NCI-H524 (cell line): ENCODE results near the gene DHRS2.

Source experiments
- DNase-seq, 2 experiments: peaks; one replicate each; lab custom pipeline; 2025; lab: John Stamatoyannopoulos, UW

The DHRS2 gene

DNA sequence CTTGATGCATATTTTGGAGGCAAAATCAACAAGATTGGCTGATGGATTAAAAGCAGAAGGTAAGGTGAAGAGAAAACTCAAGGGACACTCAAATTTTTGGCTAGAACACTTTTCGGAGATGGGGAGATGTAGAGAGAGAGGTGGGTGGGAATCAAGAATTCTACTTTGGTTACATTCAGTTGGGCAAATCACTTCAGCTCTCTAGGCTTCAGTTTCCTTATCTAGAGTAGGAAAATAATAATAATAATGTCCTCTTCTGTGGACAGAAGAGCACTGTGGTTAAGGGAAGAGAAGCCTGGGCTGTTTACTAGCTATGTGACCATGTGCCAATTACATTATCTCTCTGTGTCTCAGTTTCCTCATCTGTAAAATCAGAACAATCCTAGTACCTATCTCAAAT is 23.4 kb upstream of the DHRS2 start:
- DNase-seq: no peak

DNA sequence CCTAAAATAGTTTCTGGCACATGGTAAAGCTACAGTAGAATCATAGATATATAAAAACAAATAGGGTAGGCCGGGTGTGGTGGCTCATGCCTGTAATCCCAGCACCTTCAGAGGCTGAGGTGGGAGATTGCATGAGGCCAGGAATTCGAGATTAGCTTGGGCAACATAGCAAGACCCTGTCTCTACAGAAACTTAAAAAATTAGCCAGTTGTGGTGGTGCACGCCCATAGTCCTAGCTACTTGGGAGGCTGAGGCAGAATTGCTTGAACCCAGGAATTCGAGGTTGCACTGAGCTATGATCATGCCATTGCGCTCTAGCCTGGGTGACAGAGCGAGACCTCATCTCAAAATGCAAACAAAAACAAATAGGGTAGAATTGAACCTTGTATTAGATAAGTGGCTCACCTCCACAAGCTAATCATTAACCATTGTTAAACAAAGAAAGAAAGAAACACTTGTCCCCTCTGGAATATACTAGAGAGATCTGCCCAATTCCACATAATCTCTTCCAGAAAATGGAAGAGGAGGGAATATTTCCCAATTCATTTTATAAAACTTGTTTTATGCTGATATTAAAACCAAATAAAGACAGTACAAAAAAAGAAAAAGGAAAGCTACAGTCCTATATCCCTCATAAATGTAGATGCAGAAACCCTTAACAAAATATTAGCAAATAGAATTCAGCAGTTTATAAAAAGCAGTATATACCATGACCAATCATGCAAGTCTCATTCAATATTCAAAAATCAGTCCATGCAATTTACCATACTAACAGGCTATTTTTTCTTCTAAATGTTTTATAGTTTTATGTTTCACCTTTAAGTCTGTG is 22.7 kb upstream of the DHRS2 start:
- no peak for DNase-seq

DNA sequence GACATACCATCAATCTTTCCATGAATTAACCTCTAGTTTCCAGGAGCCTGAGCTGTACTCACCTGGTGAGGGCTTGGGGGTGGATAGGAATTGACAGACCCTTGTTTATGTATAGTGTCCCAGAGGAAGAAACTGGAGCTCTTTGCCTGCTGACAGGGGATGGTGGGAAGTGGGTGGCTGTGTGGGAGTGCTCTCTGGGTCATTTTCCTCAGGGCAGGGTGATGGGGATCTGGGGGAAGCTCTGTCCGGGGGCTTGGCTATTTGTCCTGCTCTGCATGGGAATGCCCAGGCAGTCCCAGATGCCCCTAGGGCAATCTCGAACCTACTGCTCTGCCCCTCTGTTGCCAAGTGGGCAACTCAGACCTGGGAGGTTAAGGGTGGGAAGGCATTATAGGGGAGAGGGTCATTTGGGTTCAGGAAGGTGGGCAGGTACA is 21.8 kb upstream of the DHRS2 start:
- DNase-seq: no peak

DNA sequence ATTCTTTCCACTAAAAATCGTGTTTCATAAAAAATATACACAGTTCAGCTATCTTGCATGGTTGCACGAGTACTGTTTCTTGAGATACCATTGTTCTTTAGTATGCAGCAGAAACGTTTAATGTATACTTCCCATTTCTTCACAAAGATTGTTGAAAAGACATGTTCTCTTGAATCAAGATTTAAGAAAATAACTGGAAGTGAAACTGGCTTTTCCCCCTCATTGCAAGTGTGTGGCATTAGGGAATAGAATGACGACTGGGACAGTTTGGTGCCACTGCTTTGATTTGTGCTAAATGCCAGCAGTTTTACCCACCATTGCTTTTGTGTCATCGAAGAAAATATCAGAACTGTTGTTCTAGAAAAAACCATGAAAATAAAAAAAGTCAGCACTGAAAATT is 20.3 kb upstream of the DHRS2 start:
- no peak for DNase-seq

DNA sequence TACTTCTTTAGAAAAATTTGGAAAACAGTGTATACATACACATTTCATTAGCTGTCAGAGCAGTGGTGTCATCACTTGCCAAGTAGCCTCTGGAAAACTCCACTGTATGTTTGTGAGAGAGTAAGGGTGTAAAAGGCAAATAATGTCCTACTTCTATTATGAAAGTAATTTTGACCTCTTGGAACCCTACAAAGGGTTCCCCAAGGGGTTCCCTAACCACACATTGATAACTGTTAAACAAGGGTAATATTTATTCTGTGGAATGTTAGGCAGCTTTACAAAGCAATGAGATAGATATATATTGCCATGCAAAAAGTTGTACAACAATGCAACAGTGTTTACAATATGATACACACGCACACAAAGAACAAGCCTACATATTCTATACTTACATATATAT is 18.6 kb upstream of the DHRS2 start:
- no peak for DNase-seq

DNA sequence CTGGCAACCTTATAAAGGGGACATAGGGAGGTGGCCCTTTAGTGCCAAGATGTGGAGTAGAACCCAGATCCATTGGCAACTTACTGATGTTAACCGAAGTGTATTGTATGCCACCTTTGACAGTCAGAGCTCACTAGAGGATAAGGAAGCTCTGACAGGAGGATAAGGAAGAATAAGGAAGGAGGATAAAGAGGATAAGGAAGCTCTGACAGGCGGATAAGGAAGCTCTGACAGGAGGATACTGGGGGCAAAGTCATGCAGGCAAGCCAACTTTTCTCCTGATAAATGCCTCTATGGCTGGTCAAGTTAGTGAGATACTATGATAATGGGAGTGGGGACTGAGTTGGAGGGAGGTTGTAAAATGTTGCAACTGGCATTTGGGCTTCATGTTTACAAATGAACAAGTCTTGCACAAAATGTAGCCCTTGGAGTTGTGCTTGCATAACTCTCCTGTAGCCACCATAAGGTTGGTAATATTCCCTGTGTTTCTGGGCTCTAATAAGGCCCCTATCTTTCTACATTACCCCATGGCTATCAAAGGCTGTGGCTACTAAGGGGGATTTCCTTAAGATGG is 17.7 kb upstream of the DHRS2 start:
- no peak for DNase-seq

DNA sequence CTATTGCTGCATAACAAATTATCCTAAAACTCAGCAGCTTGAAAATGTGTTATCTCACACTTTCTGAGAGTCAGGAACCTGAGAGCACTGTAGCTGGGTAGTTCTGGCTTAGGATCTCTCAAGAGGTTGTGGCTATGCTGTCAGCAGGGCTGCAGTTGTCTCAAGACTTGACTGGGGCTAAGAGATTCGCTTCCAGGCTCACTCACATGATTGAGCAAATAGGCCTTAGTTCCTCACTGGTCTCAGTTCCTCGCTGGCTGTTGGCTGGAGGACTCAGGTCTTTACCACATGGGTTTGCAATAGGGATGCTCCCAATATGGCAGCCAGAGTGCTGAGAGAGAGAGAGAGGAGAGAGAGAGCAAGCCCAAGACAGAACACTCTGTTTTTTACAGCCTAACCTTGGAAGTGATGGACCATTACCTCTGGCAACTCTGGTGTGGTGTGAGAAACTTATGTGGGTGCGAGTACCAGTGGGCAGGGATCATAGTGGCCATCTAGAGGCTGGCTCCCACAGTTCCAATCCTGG is 15.9 kb upstream of the DHRS2 start:
- no peak for DNase-seq

DNA sequence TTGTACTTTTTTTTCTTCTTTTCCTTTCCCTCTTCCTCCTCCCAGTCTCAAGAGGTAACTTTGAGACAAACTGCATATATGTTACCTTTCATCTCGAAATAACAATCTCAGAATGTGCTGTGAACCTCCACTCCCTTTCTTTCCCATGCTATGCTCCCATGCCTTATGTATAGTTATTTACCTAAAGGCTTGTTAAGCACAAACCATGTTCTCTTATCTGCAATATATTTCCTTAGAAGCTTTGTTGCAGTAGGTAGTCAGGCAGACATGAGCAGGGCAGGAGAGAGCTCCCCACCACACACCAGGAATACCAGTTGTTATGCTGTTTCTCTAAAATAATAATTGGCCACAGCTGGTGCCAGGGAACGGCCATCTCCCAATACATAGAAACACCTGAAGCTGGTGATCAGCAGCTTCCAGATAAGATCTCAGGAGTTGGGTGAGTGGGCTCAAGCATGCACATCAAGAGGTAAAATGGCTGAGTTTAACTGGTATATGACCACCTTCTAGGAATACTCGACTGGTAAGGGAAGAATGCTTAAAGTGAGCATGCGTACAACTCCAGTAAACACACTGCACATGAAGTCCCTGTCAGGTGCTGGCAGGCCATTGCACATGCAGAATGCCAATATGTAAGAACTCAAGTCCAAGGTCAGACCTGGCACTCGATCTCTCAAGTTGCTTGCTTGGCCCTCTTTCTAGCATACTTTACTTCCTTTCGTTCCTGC is 14.8 kb upstream of the DHRS2 start:
- no peak for DNase-seq

DNA sequence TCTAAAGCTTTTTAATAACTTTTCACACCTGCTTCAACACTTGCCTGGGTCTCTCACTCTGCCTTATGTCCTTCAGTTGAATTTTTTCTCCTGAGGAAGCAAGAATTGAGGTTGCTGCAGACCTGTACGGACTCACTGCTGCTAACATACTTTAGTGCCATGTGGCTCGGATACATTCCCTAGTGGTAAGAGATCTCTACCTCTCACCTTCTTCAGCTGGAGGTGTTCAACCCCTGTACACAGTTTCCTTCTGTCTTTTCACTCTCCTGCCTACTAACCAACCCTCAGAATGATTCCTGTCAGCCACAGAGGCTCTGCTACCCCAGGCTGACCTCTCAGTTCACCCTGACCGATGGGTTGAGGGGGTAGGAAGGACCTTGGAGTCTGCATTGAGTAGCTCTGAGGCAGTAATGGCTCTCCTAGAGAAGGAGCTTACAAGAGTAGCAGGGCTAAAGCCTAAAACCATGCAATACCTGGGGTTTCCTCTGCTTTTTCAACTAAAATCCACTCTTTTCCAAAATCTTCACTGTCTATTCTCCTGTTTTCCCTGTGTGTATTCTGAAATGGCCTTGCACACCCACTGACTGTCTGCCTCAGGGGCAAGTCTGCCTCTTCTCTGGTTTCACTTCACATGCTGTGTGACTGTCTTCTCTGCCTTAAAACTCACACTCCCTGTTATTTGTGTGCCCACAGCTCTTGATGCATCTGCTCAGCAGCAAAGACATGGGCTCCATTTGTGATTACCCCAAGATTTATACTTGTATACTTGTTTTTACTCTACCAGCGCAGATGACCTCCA is 14.0 kb upstream of the DHRS2 start:
- DNase-seq: no peak

DNA sequence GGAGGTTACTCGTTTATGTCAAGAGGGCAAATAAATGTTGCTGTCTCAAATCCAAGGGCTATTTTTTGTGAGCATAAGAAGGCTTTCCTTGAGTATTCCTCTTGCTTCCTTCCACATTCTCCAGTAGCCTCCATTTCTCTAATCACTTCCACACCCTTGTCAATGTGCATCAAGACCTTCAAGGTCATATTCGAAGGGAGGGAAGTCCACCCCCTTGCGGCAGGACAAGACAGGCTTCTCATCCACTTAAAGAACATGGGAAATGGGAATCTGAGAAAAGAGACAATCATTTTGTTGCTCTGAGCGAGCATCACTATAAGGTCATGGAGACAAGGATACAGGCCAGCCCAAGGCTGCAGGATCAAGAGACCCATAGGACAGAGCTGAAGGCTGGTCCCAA is 13.2 kb upstream of the DHRS2 start:
- no peak for DNase-seq

DNA sequence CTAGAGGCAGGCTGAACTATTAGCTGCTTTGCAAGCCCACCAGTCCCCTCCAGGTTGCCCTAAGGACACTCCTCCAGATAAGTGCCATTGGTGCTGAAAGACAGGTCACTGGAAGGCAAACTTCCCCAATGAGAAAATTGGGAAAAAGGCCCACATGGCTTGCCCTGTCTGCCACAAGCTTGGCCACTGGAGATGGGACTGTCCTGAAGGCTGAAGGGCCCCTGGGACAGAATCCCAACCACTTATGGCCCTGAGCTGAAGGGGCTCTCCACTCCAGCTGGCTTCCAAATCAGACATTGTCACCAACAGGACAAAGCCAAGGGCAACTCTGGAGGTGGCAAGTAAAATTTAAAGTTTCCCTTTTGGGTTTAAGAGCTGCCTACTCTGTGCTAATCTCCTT is 12.2 kb upstream of the DHRS2 start:
- no peak for DNase-seq

DNA sequence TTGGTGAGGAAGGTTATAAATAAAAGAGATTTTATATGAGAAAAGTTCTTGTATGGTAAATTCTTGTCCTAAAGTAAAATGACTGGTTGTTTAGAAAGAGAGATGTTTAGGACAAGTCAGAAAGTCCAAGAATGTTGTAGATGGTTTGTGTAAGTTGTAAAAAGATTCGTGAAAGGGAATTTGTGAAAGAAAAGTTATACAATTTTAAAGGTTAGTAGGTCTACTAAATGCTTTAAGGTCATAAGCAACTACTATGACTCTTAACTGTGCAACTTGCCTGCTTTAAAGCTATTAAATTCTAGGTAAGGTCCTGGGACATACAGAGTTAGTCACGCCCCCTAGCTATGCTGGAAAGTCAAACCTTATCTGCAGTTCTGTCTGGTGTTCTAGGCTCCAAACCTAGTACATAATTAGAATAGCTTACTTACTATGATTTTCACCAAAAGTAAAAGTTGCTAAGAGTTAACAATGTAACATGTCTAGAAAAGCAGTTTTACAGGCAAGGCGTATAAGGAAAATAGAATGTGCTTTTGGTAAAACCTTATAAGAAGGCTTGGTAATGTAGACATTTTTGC is 11.2 kb upstream of the DHRS2 start:
- no peak for DNase-seq

DNA sequence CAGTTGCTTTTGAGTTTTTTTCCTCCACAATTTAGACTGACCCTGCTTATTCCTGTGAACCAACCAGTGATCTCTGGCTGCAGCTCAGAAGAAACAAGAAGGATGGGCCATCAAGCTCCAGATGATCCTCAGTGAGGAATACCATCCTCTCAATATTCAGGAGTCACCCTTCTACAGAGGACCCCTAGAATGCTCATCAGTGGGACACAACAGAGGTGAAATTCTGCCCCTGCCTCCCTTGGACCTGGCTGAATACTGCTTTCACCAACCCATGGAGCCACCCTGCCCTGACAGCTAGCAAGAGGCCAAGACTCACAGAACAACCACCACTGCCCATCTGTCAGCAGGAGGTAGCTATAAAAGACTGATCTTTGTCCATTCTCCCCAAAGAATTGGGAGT is 9.2 kb upstream of the DHRS2 start:
- DNase-seq: no peak

DNA sequence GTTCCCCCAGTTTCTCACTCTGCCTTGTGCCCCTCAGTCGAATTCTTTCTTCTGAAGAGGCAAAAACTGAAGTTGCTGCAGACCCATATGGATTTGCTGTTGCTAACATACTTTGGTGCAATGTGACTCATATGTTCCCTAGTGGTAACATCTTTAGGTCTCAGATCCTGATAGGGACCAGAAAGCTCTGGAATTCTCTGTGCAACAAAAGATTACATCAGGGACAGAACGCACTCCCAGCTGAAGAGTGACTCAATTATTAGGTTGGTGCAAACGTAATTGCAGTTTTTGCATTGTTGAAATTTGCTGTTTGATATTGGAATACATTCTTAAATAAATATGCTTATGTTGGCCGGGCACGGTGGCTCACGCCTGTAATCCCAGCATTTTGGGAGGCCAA is 8.2 kb upstream of the DHRS2 start:
- no peak for DNase-seq

DNA sequence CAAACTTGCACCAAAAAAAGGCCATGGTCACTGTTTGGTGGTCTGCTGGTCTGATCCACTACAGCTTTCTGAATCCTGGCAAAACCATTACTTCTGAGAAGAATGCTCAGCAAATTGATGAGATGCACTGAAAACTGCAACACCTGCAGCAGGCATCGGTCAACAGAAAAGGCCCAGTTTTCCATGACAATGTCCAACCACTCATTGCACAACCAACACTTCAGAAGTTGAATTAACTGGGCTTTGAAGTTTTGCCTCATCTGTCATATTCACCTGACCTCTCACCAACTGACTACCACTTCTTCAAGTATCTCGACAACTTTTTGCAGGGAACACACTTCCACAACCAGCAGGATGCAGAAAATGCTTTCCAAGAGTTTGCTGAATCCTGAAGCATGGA is 7.0 kb upstream of the DHRS2 start:
- DNase-seq: no peak

DNA sequence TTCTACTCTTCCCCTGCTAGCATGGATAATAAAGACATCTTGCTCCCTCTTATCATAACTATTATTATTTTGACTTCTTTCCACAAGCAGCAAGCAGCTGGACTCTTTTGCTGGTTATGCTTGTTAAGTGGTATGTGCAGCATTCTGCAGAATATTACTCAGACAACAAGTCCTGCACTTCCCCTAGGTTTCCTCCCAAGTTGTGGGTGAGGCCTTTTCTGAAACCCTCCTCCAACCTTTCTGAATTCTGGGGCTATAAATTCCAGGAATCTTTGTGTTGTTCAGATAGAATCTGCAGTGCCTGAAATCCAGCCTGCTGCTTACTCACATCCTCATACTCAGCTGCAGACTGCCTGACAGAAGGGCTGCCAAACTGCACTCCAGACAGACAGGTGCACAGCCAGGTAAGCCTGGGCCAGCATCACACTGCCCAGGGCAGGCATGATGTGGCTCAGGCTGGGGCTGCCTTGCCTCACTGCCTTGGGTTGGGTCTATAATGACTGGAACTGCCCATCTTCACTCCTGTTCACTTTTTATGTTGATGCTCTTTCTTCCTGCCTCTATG is 6.2 kb upstream of the DHRS2 start:
- DNase-seq: no peak

DNA sequence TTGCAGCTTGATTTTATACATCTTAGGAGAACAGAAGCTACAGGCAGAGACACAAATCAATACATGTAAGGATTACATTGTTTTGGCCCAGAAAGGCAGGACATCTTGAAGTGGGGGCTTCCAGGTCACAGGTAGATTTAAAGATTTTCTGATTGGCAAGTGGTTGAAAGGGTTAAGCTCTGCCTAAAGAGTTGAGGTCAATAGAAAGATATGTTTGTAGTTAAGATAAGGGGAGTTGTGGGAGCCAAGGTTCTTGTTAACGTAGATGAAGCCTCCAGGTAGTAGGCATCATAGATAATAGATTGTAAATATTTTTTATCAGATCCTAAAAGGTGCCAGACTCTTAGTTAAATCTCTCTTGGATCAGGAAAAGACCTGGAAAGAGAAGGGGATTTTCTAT is 5.5 kb upstream of the DHRS2 start:
- no peak for DNase-seq

DNA sequence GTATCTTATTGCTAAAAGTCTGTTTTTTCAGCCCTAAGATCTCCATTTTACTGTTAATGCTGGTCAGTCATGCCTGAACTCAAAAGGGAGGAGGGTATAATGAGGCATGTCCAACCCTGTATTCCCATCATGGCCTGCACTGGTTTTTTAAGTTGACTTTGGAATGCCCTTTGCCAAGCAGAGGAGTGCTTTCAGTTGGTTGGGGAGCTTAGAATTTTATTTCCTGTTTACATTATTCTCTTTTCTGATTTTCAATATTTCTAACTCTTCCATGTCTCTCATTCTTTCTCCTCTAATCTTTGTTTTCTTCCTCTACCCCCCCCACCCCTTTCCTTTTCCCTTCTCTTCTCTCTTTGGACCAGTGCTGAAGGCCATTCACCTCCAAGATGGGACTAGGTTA is 4.9 kb upstream of the DHRS2 start:
- no peak for DNase-seq

DNA sequence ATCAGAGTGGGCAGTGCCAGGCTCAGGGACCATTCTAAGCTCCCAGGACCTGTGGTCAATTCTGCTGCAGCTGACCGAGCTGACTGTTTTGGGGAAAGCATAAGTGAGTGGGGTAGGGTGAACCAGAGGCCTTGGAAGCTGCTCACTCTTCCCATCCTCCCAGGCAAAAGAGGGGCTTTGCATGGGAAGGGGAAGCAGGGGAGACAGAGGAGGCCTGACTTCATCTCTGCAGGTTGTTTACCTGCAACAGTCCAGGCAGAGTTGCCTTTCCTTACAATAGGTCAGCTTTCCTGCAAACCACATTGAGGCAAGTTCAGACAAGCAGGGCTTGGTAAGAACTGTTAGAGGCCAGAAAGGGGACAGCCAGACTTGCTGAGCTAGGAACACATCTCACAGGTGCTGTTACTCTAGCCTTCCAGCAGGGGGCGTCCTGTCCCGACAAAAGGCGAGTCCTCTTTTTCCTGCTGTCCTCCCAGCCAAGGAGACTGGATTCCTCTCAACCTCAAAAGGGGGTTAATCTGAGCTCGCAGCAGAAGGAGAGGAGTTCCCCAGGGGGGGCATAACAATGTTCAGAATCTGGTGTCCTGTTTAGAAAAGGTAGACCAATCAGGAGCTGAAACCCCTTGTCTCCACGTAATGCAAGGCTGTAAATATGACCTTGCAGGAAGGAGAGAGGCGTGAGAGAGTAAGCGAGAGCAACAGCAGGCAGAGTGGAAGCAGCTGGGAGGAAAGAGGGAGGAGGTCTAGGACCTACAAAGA is 4.3 kb upstream of the DHRS2 start:
- DNase-seq: peak; percentile 100

DNA sequence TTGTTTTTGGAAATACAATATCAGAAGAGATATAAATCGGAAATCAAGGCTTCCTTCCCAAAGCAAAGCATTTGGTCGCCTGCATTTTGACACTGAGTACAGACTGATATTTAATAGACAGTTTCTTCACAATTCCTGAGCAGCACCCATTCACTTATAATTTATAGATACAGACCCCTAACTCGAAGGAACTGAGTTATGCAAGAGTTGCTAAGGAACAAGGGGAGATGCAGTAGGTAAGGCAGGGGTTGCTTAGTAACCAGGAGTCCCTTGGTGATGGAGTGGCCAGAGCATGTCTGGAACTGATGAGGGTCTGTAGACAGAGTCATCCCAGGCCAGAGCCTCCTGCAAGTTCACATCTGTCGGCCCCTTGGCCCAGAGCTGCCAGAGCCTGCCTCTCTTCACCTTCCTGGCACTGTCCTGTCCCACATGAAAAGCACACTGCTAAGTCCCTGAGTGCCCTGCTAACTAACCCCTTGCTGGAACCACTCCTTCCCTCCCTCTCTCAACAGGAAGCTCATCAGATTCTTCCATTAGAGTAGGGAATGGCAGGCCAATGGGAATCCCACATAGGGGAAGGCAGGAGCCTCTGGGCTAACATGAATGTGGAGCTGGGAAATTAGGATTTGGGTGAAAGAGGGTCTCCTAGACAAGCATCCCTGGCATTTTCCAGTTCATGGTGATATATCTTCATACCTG is 3.6 kb upstream of the DHRS2 start:
- peak; percentile 64 to 86 for DNase-seq
